ENCODE measurements around the gene TAS2R13. TPM values are rescaled to one million over a fixed set of nuclear protein-coding genes. Genes with fewer than 3 reads are reported as not detected.

The TAS2R13 gene
- total and polyA plus RNA-seq, 2 of the 4 experiments (the other 2 are of a cell fraction), result 0.03 to 0.90 TPM

- no peak for DNase-seq
- no peak overlapping the region for H2BK5ac ChIP-seq (ENCODE audit: low read depth, low read length, poor library complexity, severe bottlenecking)
- no peaks in the 10 kb centered on the region; the same call in 1 of the 2 replicates for H3K9me1 ChIP-seq (ENCODE audit: insufficient read depth, low read length)
- no peaks in the 10 kb centered on the region for H4K20me1 ChIP-seq (ENCODE audit: insufficient read depth, low read length)
- TF ChIP-seq BHLHE40 (IDR thresholded peaks at IDR 0.05; ENCODE audit: low read depth, low read length), result no peak
- no peak for TF ChIP-seq CEBPB (IDR thresholded peaks at IDR 0.05; ENCODE audit: low read depth, low read length)
- TF ChIP-seq CTCF (conservative IDR thresholded peaks at IDR 0.05; ENCODE audit: low read depth, low read length), result no peak
- no peak for TF ChIP-seq FOS (IDR thresholded peaks at IDR 0.05; ENCODE audit: low read depth, low read length)
- no peak for TF ChIP-seq MXI1 (IDR thresholded peaks at IDR 0.05; ENCODE audit: borderline replicate concordance, low read depth, low read length)
- no peak for TF ChIP-seq CHD1 (IDR thresholded peaks at IDR 0.05; ENCODE audit: low read depth, low read length)
- no peak for TF ChIP-seq SMC3 (IDR thresholded peaks at IDR 0.05; ENCODE audit: low read depth, low read length)
- TF ChIP-seq ELK1 (IDR thresholded peaks at IDR 0.05; ENCODE audit: borderline replicate concordance, low read depth, low read length), result no peak
- no peak for TF ChIP-seq RFX5 (IDR thresholded peaks at IDR 0.05; ENCODE audit: low read depth, low read length)
- TF ChIP-seq MAFK (IDR thresholded peaks at IDR 0.05; ENCODE audit: low read depth, low read length), result no peak
- TF ChIP-seq MAZ (IDR thresholded peaks at IDR 0.05; ENCODE audit: borderline replicate concordance, low read depth, low read length), result no peak
- no peak for TF ChIP-seq NFE2L2 (IDR thresholded peaks at IDR 0.05; ENCODE audit: low read depth, low read length)
- no peak for TF ChIP-seq RAD21 (IDR thresholded peaks at IDR 0.05; ENCODE audit: low read length)
- TF ChIP-seq USF2 (IDR thresholded peaks at IDR 0.05; ENCODE audit: low read depth, low read length), result no peak
- H3K4me3 ChIP-seq (ENCODE audit: insufficient read depth, low read depth, low read length), result no peak overlapping the region
- H3K4ac ChIP-seq (ENCODE audit: low read depth, low read length), result no peak overlapping the region
- no peak for ATAC-seq (ENCODE audit: low read depth)
- H3K4me1 ChIP-seq (ENCODE audit: control insufficient read depth, insufficient read depth, low read length), result peaks cover 2% of the 10 kb centered on the region; the same call in 1 of the 2 replicates
- no peaks in the 10 kb centered on the region for H3K9me3 ChIP-seq (ENCODE audit: control insufficient read depth, insufficient read depth, low read length)
- no CpG with 5 or more reads among the region's 4 CpGs for WGBS, 2 experiments (ENCODE audit: extremely low coverage in 2 of 2, insufficient read length in 1 of 2)
- dilution Hi-C loops (cut with HindIII; ENCODE audit: low sequenced_read_pairs, unreplicated experiment) (no loop called here), intact Hi-C loops (cut with micrococcal nuclease) (no loop called here), in situ Hi-C loops (cut with MboI; ENCODE audit: low sequenced_read_pairs) (no loop called here)
- H3K18ac ChIP-seq (ENCODE audit: low read depth, low read length), result no peak overlapping the region
- no peak overlapping the region for H2BK15ac ChIP-seq (ENCODE audit: low read depth, low read length)
- H3K23ac ChIP-seq (ENCODE audit: low read depth, low read length), result no peak overlapping the region
- no peaks in the 10 kb centered on the region for H3K27me3 ChIP-seq (ENCODE audit: control insufficient read depth, insufficient read depth, low read length)
- H4K91ac ChIP-seq (ENCODE audit: insufficient read depth, low read depth, low read length), result no peak overlapping the region
- ChIA-PET CTCF (no interaction called here), POLR2A (ENCODE audit: unreplicated experiment) (no interaction called here)
- no peak overlapping the region for H4K8ac ChIP-seq (ENCODE audit: low read depth in 2 of 2, low read length in 2 of 2)
- H3K79me1 ChIP-seq (ENCODE audit: low read depth in 1 of 2, low read length in 2 of 2), result no peaks in the 10 kb centered on the region; a peak in 1 of 4 replicates
- no peak overlapping the region for H2BK120ac ChIP-seq (ENCODE audit: low read depth, low read length)
- H4K5ac ChIP-seq (ENCODE audit: low read depth, low read length), result no peak overlapping the region
- no peak overlapping the region for H3K9ac ChIP-seq (ENCODE audit: low read depth, low read length)
- H3K36me3 ChIP-seq (ENCODE audit: control insufficient read depth, insufficient read depth, low read length), result no peaks in the 10 kb centered on the region
- BruUV-seq (replicated peaks), result no TSS peak
- H2BK20ac ChIP-seq (ENCODE audit: low read depth, low read length), result no peak overlapping the region
- no peak overlapping the region for H3K4me2 ChIP-seq (ENCODE audit: low read depth, low read length)
- no peak overlapping the region for H2AK9ac ChIP-seq (replicated peaks; ENCODE audit: low read depth, low read length, poor library complexity)
- H2AK5ac ChIP-seq (ENCODE audit: low read depth, low read length), result no peak overlapping the region
- no peak overlapping the region for H2AFZ ChIP-seq (replicated peaks; ENCODE audit: low read length, poor library complexity)
- no peak overlapping the region for H3K56ac ChIP-seq (ENCODE audit: extremely low read depth, insufficient read depth, low read length)
- no peak overlapping the region for H3K27ac ChIP-seq (ENCODE audit: insufficient read depth, low read length)
- H3K14ac ChIP-seq (replicated peaks; ENCODE audit: low read depth, low read length), result no peak overlapping the region
Observed at GRCh38 chr12:10941916-10942607, 32.7 kb upstream of the TAS2R13 start.

Data from IMR-90 (cell line).